Left colon (tissue), 2 donors: ENCODE measurements around the gene S1PR5. TPM values are rescaled to one million over a fixed set of nuclear protein-coding genes. Genes with fewer than 3 reads are reported as not detected.
A peak's percentile ranks its signal among the peaks of the same experiment; 100 is the strongest.

Experiments
- ATAC-seq: fragments of 200-7000 bp; cut with Tn5 transposase; one replicate; pipeline ENCODE4 v1.9.1; 2020; ENCODE audit warnings: mild to moderate bottlenecking, moderate library complexity
- DNase-seq, 2 donors: peaks; one replicate each; pipeline ENCODE4 v3.0.0-alpha.2; 2020
- intact Hi-C, 2 donors: fragments of 100-400 bp; cut with DNase I in 1 of 2; cut with micrococcal nuclease in 1 of 2; formaldehyde crosslinking; loops; one replicate each; pipeline versions ENCODE4 v1.11.2 to v1.14.0; 2022; cut with DNase I, micrococcal nuclease
- total RNA-seq, 2 donors: library from RNA; stranded (reverse); fragmentation: NEBNext Ultra II Directional; extraction: Animal tissue kit (Norgen Biotek cat#: 25700); gene quantifications; one replicate each; pipeline ENCODE4 v1.2.1, GENCODE V29; 2021
- donor health status: DM: no; HTN: no; CAD: no.
- donor health status: DM: yes; HTN: yes; CAD: no.

Gene S1PR5
- total RNA-seq, 2 donors from 2014 or later = 0.15 to 0.20 TPM

GRCh38 chr19:10519421-10519820 is 2.2 kb upstream of the S1PR5 start:
- intact Hi-C loops = no loop called here
- no peak for DNase-seq
- no peak for ATAC-seq

- DNase-seq = no peak
- no peak for ATAC-seq
- intact Hi-C loops = no loop called here
Measured at GRCh38 chr19:10518444-10519361, 1.5 kb upstream of the S1PR5 start.

- intact Hi-C loops = no loop called here
- ATAC-seq = peak; percentile 27
- no peak for DNase-seq
Measured at GRCh38 chr19:10517760-10518443, 655 bp upstream of the S1PR5 start.

GRCh38 chr19:10516671-10517286 is 468 bp downstream of the S1PR5 start:
- DNase-seq = no peak
- no peak for ATAC-seq
- intact Hi-C loops = no loop called here

- DNase-seq = no peak
- no peak for ATAC-seq
- intact Hi-C loops = no loop called here
Measured at GRCh38 chr19:10516064-10516385, 1.2 kb downstream of the S1PR5 start.

- DNase-seq (no peak), ATAC-seq (peak; percentile 26)
- intact Hi-C loops = no loop called here
Measured at GRCh38 chr19:10514211-10515145, 2.8 kb downstream of the S1PR5 start.

GRCh38 chr19:10513223-10513622 is 4.0 kb downstream of the S1PR5 start:
- DNase-seq (no peak), ATAC-seq (no peak)
- intact Hi-C loops = no loop called here

GRCh38 chr19:10510301-10510802 is 6.9 kb downstream of the S1PR5 start:
- DNase-seq = no peak
- intact Hi-C loops = no loop called here
- no peak for ATAC-seq

GRCh38 chr19:10508707-10509106 is 8.5 kb downstream of the S1PR5 start:
- ATAC-seq = no peak
- DNase-seq = no peak
- intact Hi-C loops = no loop called here

- intact Hi-C loops = no loop called here
- ATAC-seq = no peak
- no peak for DNase-seq
Measured at GRCh38 chr19:10508036-10508435, 9.2 kb downstream of the S1PR5 start.

GRCh38 chr19:10505583-10506229 is 11.5 kb downstream of the S1PR5 start:
- intact Hi-C loops = no loop called here
- ATAC-seq (no peak), DNase-seq (peak; percentile 67 to 86)

GRCh38 chr19:10503002-10503789 is 14.1 kb downstream of the S1PR5 start, which contains the start of gene KEAP1:
TSS of gene KEAP1 (minus strand) at chr19:10503356. CDS start at chr19:10500033, 3,323 bp downstream.
- intact Hi-C loops = no loop called here

GRCh38 chr19:10502524-10503001 is 14.7 kb downstream of the S1PR5 start:
- peak; percentile 87 for ATAC-seq

More at GRCh38 chr19:10503002-10503789, 14.1 kb downstream of the S1PR5 start, which contains the start of gene KEAP1:
- peak; percentile 32 for ATAC-seq
- peak; percentile 42 to 62 for DNase-seq

GRCh38 chr19:10501971-10502523 is 15.2 kb downstream of the S1PR5 start:
- ATAC-seq (peak; percentile 69), DNase-seq (peak; percentile 88 to 89)
- intact Hi-C loops = no loop called here

More at GRCh38 chr19:10502524-10503001, 14.7 kb downstream of the S1PR5 start:
- DNase-seq = peak; percentile 94 to 95
- intact Hi-C loops = no loop called here

GRCh38 chr19:10500247-10500592 is 17.0 kb downstream of the S1PR5 start:
- intact Hi-C loops = no loop called here
- DNase-seq (no peak), ATAC-seq (no peak)

GRCh38 chr19:10499550-10500246 is 17.5 kb downstream of the S1PR5 start:
- intact Hi-C loops = no loop called here
- ATAC-seq = no peak
- no peak for DNase-seq
